MCF 10A (cell line): ENCODE measurements around the gene IL17C. TPM values are rescaled to one million over a fixed set of nuclear protein-coding genes. Genes with fewer than 3 reads are reported as not detected.

Experiments
- BruUV-seq: library from RNA; stranded (reverse); fragments of 400-500 nt; replicated peaks from 2 replicates; lab custom pipeline; 2021; lab: Mats Ljungman, UMichigan
- CTCF ChIA-PET: fragments of 300-600 bp; sonication (Branson Sonifier 250); formaldehyde crosslinking; extraction: SDS; loops from one replicate; lab custom pipeline; 2021; ENCODE audit warnings: antibody characterized with exemption, inconsistent platforms; lab: Yijun Ruan, JAX
- POLR2A ChIA-PET: fragments of 300-600, 350-650 bp; sonication (Branson Sonifier 250); formaldehyde crosslinking; extraction: SDS; loops from one replicate; lab custom pipeline; 2020; ENCODE audit warnings: antibody characterized with exemption, inconsistent platforms; lab: Yijun Ruan, JAX
- DNase-seq: peaks from one replicate; pipeline ENCODE4 v3.0.0-alpha.2; 2018; ENCODE audit not compliant: unreplicated experiment
- H3K27ac Mint-ChIP-seq: one replicate; pipeline ENCODE4 v1.8.0; 2022; ENCODE audit warnings: mild to moderate bottlenecking, low read depth, mixed read lengths; ENCODE audit not compliant: unreplicated experiment
- H3K27me3 Mint-ChIP-seq: one replicate; pipeline ENCODE4 v1.8.0; 2022; ENCODE audit warnings: mixed read lengths; ENCODE audit not compliant: insufficient read depth, unreplicated experiment
- H3K36me3 Mint-ChIP-seq: one replicate; pipeline ENCODE4 v1.8.0; 2022; ENCODE audit warnings: mild to moderate bottlenecking, moderate library complexity, mixed read lengths; ENCODE audit not compliant: insufficient read depth, unreplicated experiment
- H3K4me1 Mint-ChIP-seq: one replicate; pipeline ENCODE4 v1.8.0; 2022; ENCODE audit warnings: mixed read lengths; ENCODE audit not compliant: insufficient read depth, unreplicated experiment
- H3K4me3 Mint-ChIP-seq: one replicate; pipeline ENCODE4 v1.8.0; 2022; ENCODE audit warnings: mild to moderate bottlenecking, moderate library complexity, mixed read lengths; ENCODE audit not compliant: unreplicated experiment
- H3K9me3 Mint-ChIP-seq: one replicate; pipeline ENCODE4 v1.8.0; 2022; ENCODE audit warnings: mixed read lengths; ENCODE audit not compliant: unreplicated experiment
- intact Hi-C: fragments of 100-400 bp; cut with micrococcal nuclease; formaldehyde crosslinking; loops from 2 replicates; pipeline ENCODE4 v1.14.1; 2022
- total RNA-seq: library from RNA; stranded (reverse); gene quantifications from 2 replicates; pipeline ENCODE4 v1.2.3, GENCODE V29; 2022
- TF ChIP-seq, protein P1 (sequence below): fragments of 200-600 bp; IDR thresholded peaks from one replicate; pipeline ENCODE4 v1.8.0; 2022; ENCODE audit warnings: antibody characterized with exemption, mild to moderate bottlenecking; ENCODE audit not compliant: unreplicated experiment

IL17C gene
- total RNA-seq, 1 experiment from 2014 or later, result not detected

DNA sequence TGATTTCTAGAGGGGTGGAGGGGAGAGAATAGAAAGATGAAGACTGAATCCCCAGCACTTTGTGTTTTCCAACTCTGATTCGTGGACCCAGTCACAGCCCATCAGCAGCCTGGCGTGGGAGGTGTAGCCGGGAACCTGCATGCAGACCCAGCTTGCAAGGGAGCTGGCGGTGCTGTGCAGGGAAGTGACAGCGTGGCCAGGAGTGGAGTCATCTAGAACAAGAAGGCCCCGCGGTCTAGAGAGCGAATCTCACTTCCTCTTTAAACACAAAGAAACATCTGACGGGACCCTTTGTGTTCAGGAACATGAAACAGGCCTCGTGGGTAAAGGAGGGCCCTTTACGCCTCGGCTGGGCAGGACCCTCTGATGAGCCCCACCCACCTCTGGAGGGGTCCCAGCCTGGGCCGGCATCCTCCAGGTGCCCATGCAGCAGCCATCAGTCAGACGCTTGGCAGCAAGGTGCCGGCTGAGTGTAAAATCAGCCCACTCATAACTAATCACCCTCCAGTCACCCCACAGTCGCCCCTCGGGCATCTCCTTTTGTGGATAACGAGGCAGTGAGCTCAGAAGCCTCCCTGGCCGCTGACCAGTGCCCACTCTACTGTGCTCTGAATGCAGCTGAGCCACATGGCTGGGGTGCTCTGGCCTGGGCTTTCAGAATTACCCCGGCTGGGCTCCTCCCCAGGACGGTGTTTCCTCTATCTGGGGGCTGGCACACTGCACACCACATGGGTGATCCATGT lies 43.5 kb downstream of the IL17C start:
- H3K27ac Mint-ChIP-seq, result no peak overlapping the region
- TF ChIP-seq, protein P1, sequence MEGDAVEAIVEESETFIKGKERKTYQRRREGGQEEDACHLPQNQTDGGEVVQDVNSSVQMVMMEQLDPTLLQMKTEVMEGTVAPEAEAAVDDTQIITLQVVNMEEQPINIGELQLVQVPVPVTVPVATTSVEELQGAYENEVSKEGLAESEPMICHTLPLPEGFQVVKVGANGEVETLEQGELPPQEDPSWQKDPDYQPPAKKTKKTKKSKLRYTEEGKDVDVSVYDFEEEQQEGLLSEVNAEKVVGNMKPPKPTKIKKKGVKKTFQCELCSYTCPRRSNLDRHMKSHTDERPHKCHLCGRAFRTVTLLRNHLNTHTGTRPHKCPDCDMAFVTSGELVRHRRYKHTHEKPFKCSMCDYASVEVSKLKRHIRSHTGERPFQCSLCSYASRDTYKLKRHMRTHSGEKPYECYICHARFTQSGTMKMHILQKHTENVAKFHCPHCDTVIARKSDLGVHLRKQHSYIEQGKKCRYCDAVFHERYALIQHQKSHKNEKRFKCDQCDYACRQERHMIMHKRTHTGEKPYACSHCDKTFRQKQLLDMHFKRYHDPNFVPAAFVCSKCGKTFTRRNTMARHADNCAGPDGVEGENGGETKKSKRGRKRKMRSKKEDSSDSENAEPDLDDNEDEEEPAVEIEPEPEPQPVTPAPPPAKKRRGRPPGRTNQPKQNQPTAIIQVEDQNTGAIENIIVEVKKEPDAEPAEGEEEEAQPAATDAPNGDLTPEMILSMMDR, result no peak
- CTCF ChIA-PET, result no interaction called here

GRCh38 chr16:88684569-88685155 lies 46.3 kb downstream of the IL17C start:
- ChIA-PET POLR2A (no interaction called here), CTCF (interaction anchor here (0.6 kb wide), 1 partner anchor 107 kb away, joined by 3 read pairs; no protein-coding TSS in a partner anchor)
- DNase-seq, result no peak
- H3K4me3 Mint-ChIP-seq, result no peak overlapping the region
- H3K27me3 Mint-ChIP-seq, result peaks cover 22% of the 10 kb centered on the region
- no peak overlapping the region for H3K27ac Mint-ChIP-seq
- TF ChIP-seq, protein P1, result no peak
- H3K9me3 Mint-ChIP-seq, result no peaks in the 10 kb centered on the region
- intact Hi-C loops, result no loop called here
- no peaks in the 10 kb centered on the region for H3K4me1 Mint-ChIP-seq
- BruUV-seq, result no TSS peak
- no peaks in the 10 kb centered on the region for H3K36me3 Mint-ChIP-seq

More for the DNA sequence above, 43.5 kb downstream of the IL17C start:
- Mint-ChIP-seq H3K9me3 (no peaks in the 10 kb centered on the region), H3K36me3 (peaks cover 1% of the 10 kb centered on the region), H3K4me1 (no peaks in the 10 kb centered on the region), H3K27me3 (peaks cover 22% of the 10 kb centered on the region), H3K4me3 (no peak overlapping the region)
- intact Hi-C loops, result no loop called here
- BruUV-seq, result no TSS peak
- no peak for DNase-seq
- POLR2A ChIA-PET, result no interaction called here

GRCh38 chr16:88685156-88686061 lies 47.0 kb downstream of the IL17C start:
- Mint-ChIP-seq H3K36me3 (no peaks in the 10 kb centered on the region), H3K27me3 (peaks cover 26% of the 10 kb centered on the region), H3K4me3 (peak overlapping the region; percentile 65), H3K27ac (no peak overlapping the region), H3K9me3 (no peaks in the 10 kb centered on the region), H3K4me1 (no peaks in the 10 kb centered on the region)
- intact Hi-C loops, result no loop called here
- BruUV-seq, result no TSS peak
- TF ChIP-seq, protein P1, result peak; percentile 58
- POLR2A ChIA-PET, result interaction anchor here (0.6 to 0.7 kb wide), 2 partner anchors 41 to 152 kb away, joined by 3 read pairs; no protein-coding TSS in a partner anchor
- DNase-seq, result peak; percentile 51
- CTCF ChIA-PET, result no interaction called here
